HepG2 (cell line): ENCODE results near the gene ABCA3. TPM values are rescaled to one million over a fixed set of nuclear protein-coding genes. Genes with fewer than 3 reads are reported as not detected.

Experiments used
- ATAC-seq: fragments of 200-7000 bp; cut with Tn5 transposase; 3 replicates; pipeline ENCODE4 v1.9.1; 2020; ENCODE audit warnings: mild to moderate bottlenecking, moderate library complexity
- BruUV-seq: library from RNA; stranded (reverse); fragments of 400-500 nt; replicated peaks from 2 replicates; lab custom pipeline; 2021; lab: Mats Ljungman, UMichigan
- CTCF ChIA-PET: fragments of 300-600 bp; formaldehyde crosslinking; extraction: SDS; loops from one replicate; lab custom pipeline; 2021; ENCODE audit warnings: low total read pairs, inconsistent platforms, low intra/inter-chr PET ratio; lab: Yijun Ruan, JAX
- POLR2A ChIA-PET: fragments of 350-600 bp; sonication (Branson Sonifier 250); formaldehyde crosslinking; loops from one replicate; lab custom pipeline; 2020; ENCODE audit warnings: antibody characterized with exemption, inconsistent platforms; lab: Yijun Ruan, JAX
- DNase-seq: peaks from one replicate; pipeline ENCODE4 v3.0.0-alpha.2; 2015; ENCODE audit warnings: low spot score
- FAIRE-seq: peaks from 3 replicates; lab custom pipeline; 2011; peaks lifted over from hg19 to GRCh38; lab: Jason Lieb, UNC
- H2AFZ ChIP-seq: one replicate; pipeline ENCODE4 v1.6.1; 2011; ENCODE audit warnings: low read length, inconsistent platforms
- H3K27ac ChIP-seq: fragments of 300-600 bp; 3 replicates; pipeline ENCODE4 v1.8.0; 2011; ENCODE audit warnings: mixed run types, mild to moderate bottlenecking, mixed read lengths, low read length, inconsistent platforms; ENCODE audit not compliant: insufficient read depth; ENCODE audit errors: extremely low read length
- H3K27me3 ChIP-seq, 2 experiments: fragments of 200-600 bp in 1 of 2; 2 replicates in 1 of 2; 3 replicates in 1 of 2; pipeline versions ENCODE4 v1.6.0 to v1.8.0; 2011; ENCODE audit warnings: low read length in 2 of 2, mild to moderate bottlenecking in 2 of 2, moderate library complexity in 2 of 2, inconsistent platforms in 1 of 2; ENCODE audit not compliant: insufficient read depth in 2 of 2, control insufficient read depth in 1 of 2
- H3K36me3 ChIP-seq, 2 experiments: fragments of 200-600 bp in 1 of 2; replicated peaks in 1 of 2; 2 replicates in 1 of 2; 3 replicates in 1 of 2; pipeline versions ENCODE4 v1.5.1 to v1.8.0; 2011; ENCODE audit warnings: low read length in 2 of 2, inconsistent platforms in 1 of 2; ENCODE audit not compliant: insufficient read depth in 2 of 2, control insufficient read depth in 1 of 2
- H3K4me1 ChIP-seq: 2 replicates; pipeline ENCODE4 v1.5.1; 2012; ENCODE audit warnings: low read length, inconsistent platforms; ENCODE audit not compliant: insufficient read depth
- H3K4me2 ChIP-seq: 2 replicates; pipeline ENCODE4 v1.6.0; 2011; ENCODE audit warnings: low read depth, low read length, inconsistent platforms
- H3K4me3 ChIP-seq, 3 experiments: fragments of 200-600 bp in 1 of 3; sonication (generic), shearing (Covaris generic) in 1 of 3; replicated peaks in 1 of 3; 2 replicates each; pipeline ENCODE4 v1.5.1; 2011 to 2016; ENCODE audit warnings: low read length in 3 of 3, inconsistent platforms in 2 of 3, low read depth in 2 of 3, mild to moderate bottlenecking in 2 of 3, control low read depth in 1 of 3, mixed read lengths in 1 of 3; ENCODE audit not compliant: insufficient read depth in 1 of 3
- H3K79me2 ChIP-seq: one replicate; pipeline ENCODE4 v1.6.1; 2011; ENCODE audit warnings: low read length, inconsistent platforms; ENCODE audit not compliant: insufficient read depth
- H3K9ac ChIP-seq: 2 replicates; pipeline ENCODE4 v1.6.0; 2011; ENCODE audit warnings: mild to moderate bottlenecking, low read depth, low read length, inconsistent platforms; ENCODE audit not compliant: insufficient read depth
- H3K9me3 ChIP-seq: 2 replicates; pipeline ENCODE4 v1.5.1; 2012; ENCODE audit warnings: mild to moderate bottlenecking, low read length
- H4K20me1 ChIP-seq: 2 replicates; pipeline ENCODE4 v1.6.0; 2011; ENCODE audit warnings: inconsistent platforms, mild to moderate bottlenecking, low read length, moderate library complexity; ENCODE audit not compliant: insufficient read depth
- AGO2 ChIP-seq: fragments of 200-400 bp; formaldehyde crosslinking; optimal IDR thresholded peaks from 2 replicates; pipeline ENCODE3; 2017; ENCODE audit warnings: mild to moderate bottlenecking, low read depth, low read length, moderate library complexity
- GABPB1 ChIP-seq: IDR thresholded peaks from 2 replicates; pipeline ENCODE4 v1.6.1; 2016; ENCODE audit warnings: mild to moderate bottlenecking, missing genetic modification reagents, moderate library complexity, missing compliant biosample characterization
- HNRNPL ChIP-seq: fragments of 200-400 bp; formaldehyde crosslinking; IDR thresholded peaks from 2 replicates; pipeline ENCODE4 v1.6.1; 2017; ENCODE audit warnings: mild to moderate bottlenecking, low read depth, low read length
- PCBP1 ChIP-seq: fragments of 200-400 bp; formaldehyde crosslinking; IDR thresholded peaks from 2 replicates; pipeline ENCODE4 v1.6.1; 2017; ENCODE audit warnings: mild to moderate bottlenecking, low read depth, low read length, borderline replicate concordance
- SSRP1 ChIP-seq: IDR thresholded peaks from 2 replicates; pipeline ENCODE4 v1.6.1; 2016; ENCODE audit warnings: control low read depth
- TSC22D2 ChIP-seq: sonication (generic); formaldehyde crosslinking; IDR thresholded peaks from 2 replicates; pipeline ENCODE4 v1.5.1; 2020; ENCODE audit warnings: missing genetic modification reagents, mild to moderate bottlenecking, borderline replicate concordance
- ZNF234 ChIP-seq: sonication (generic); formaldehyde crosslinking; conservative IDR thresholded peaks from 2 replicates; pipeline ENCODE4 v1.5.1; 2020; ENCODE audit warnings: mild to moderate bottlenecking, missing genetic modification reagents
- whole genome bisulfite sequencing: methylation state at CpG from one replicate; pipeline ENCODE4 v1.1.6; 2017; ENCODE audit warnings: low lambda C conversion rate; 5-methylcytosine and 5-hydroxymethylcytosine counted together
- in situ Hi-C: cut with HindIII; loops from 2 replicates; pipeline ENCODE4 v1.10.0; 2017; ENCODE audit warnings: low pct_unique_long_range_greater_than_20kb; ENCODE audit not compliant: extremely low pct_ligation_motif_present
- intact Hi-C: fragments of 100-400 bp; cut with micrococcal nuclease; formaldehyde crosslinking; loops from one replicate; pipeline ENCODE4 v1.10.0; 2022; ENCODE audit not compliant: unreplicated experiment
- polyA plus RNA-seq, 8 experiments: library from polyadenylated mRNA; depleted of rRNA in 3 of 8; stranded (reverse) in 7 of 8; unstranded in 1 of 8; fragments of >200 nt; fragmentation: Illumina TruSeq in 4 of 8; extraction: Trizol in 4 of 8; gene quantifications; 2 replicates each; pipeline versions ENCODE4 v1.2.1 to v1.2.3, GENCODE V29; 2011 to 2016; ENCODE audit warnings: low read depth in 4 of 8, missing spikeins in 1 of 8, mixed read lengths in 1 of 8; ENCODE audit not compliant: insufficient read depth in 1 of 8
- total RNA-seq, 5 experiments: library from RNA; depleted of rRNA; stranded (reverse); fragments of >200 nt; fragmentation: Illumina TruSeq; extraction: Trizol; gene quantifications; 2 replicates each; pipeline ENCODE4 v1.2.3, GENCODE V29; 2016; ENCODE audit warnings: low read depth in 1 of 5

Gene ABCA3
- total and polyA plus RNA-seq, 2 of the 13 experiments (the other 11 are each of a cell fraction or from before 2014, with no cell fraction given), result 0.60 to 1.5 TPM

DNA sequence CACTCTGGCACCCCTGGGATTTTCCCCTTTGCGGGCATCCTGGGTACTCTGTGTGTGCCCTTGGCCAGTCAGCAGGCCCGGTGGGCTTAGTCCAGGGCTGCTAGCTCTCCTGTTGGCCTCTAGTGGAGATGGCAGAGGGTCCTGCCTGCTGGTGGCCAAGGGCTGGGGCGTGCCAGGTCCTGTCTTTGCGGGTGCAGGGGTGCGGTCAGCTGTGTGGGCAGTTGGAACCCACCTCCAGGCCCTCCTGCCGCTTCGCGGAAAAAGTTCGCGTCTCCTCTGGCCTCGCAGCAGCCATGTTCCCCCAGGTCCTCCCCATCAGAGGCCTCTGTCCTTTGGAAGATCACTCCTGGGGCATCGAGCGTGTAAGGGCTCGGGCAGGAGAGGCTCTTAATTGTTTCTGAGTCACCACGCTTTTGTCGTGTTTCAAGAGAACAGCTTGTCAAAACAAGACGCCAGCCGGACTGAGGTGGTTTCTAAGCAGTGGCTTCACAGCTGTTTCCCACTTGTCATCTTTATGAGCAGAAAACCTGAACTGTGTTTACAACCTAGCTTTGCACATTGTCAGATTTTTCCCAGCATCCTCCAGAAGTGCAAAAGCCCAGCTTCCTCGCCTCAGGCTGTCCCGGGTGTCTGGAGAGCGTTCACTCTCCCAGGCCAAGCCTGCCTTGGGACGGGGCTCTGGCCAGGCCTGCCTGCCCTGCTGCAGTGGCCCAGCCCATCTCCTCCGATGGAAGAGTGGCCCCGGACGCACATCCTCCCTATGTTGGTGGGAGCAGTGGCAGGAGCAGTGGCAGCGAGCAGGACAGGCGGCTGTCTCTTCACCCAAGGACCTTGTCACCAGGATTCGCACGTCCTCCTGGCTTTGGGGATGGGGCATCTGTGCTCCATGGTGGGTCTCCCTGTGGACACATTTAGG lies 109.3 kb downstream of the ABCA3 start:
- no peak overlapping the region for H2AFZ ChIP-seq
- FAIRE-seq, result no peak
- peaks cover 11% of the 10 kb centered on the region for H3K4me1 ChIP-seq
- no peaks in the 10 kb centered on the region for H3K79me2 ChIP-seq
- no peak for DNase-seq
- 96% methylated on average over 18 of the region's 29 CpGs for WGBS
- H3K9ac ChIP-seq, result no peak overlapping the region
- CTCF ChIA-PET, result no interaction called here
- intact Hi-C loops (no loop called here), in situ Hi-C loops (no loop called here)
- ATAC-seq, result no peak
- H3K9me3 ChIP-seq, result no peaks in the 10 kb centered on the region
- no peak for TF ChIP-seq SSRP1 (CRISPR knock-in tag)
- TF ChIP-seq PCBP1, result no peak
- TF ChIP-seq HNRNPL, result 0 out of 2 replicates have a peak, but pooled peaks have one; percentile 27
- no peak for TF ChIP-seq TSC22D2 (CRISPR knock-in tag)
- no peak for TF ChIP-seq ZNF234 (CRISPR knock-in tag)
- TF ChIP-seq, all 625 proteins: peak for 1
- Histone ChIP-seq H3K27me3 (no peaks in the 10 kb centered on the region), H3K4me3 (no peak overlapping the region), H4K20me1 (peaks cover 7% of the 10 kb centered on the region), H3K36me3 (peaks cover 23 to 43% of the 10 kb centered on the region in 2 experiments; a peak in 4 of 5 replicates), H3K27ac (no peak overlapping the region), H3K4me2 (no peak overlapping the region)
- POLR2A ChIA-PET, result interaction anchor here (1.3 kb wide), 1 partner anchor 20 kb away, joined by 5 read pairs; the partner anchor contains the start of gene ECI1
- no TSS peak for BruUV-seq

DNA sequence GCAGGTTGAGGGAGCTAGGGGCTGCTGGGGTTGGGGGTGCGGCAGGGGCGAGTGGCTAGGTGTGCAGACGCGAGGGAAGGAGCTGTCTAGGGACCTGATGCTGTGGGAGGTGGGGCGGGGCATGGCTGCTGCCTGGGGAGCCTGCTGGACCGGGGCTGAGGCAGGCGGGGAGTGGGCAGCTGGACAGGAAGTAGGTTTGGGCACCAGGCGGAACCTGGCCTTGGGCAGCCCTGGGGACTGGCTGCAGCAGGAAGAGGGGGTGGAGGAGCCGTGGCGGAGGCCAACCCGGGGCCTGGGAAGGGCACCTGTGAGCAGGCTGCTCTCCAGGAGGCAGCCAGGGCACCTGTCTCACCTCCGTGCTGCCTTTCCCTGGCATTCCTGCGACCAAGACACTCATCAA lies 110.2 kb downstream of the ABCA3 start:
- ATAC-seq, result no peak
- H4K20me1 ChIP-seq, result peaks cover 11% of the 10 kb centered on the region
- no peak overlapping the region for H3K4me3 ChIP-seq
- H3K36me3 ChIP-seq, result peaks cover 23 to 43% of the 10 kb centered on the region in 2 experiments; a peak in 4 of 5 replicates
- no peak for DNase-seq
- 100% methylated on average over 5 of the region's 13 CpGs for WGBS
- peak; percentile 28 for TF ChIP-seq AGO2
- no peak for TF ChIP-seq GABPB1
- TF ChIP-seq, all 625 proteins: peak for 1
- Histone ChIP-seq H3K4me2 (no peak overlapping the region), H2AFZ (no peak overlapping the region), H3K27me3 (no peaks in the 10 kb centered on the region), H3K79me2 (peaks cover 3% of the 10 kb centered on the region), H3K9ac (no peak overlapping the region), H3K9me3 (no peaks in the 10 kb centered on the region), H3K27ac (no peak overlapping the region), H3K4me1 (peaks cover 17% of the 10 kb centered on the region)
- no peak for FAIRE-seq
- intact Hi-C loops (no loop called here), in situ Hi-C loops (no loop called here)
- CTCF ChIA-PET, result no interaction called here
- BruUV-seq, result no TSS peak
- POLR2A ChIA-PET, result interaction anchor here (1.3 kb wide), 1 partner anchor 21 kb away, joined by 5 read pairs; the partner anchor contains the start of gene ECI1
